MCF 10A (cell line): ENCODE results near the gene MAP3K10. TPM values are rescaled to one million over a fixed set of nuclear protein-coding genes. Genes with fewer than 3 reads are reported as not detected.
"Not testable (repeated sequence)": the region's sequence is repeated elsewhere in the genome, so short reads cannot be mapped to it uniquely, and the experiment has no call there.

ENCODE experiments used
- BruUV-seq: library from RNA; stranded (reverse); fragments of 400-500 nt; replicated peaks from 2 replicates; lab custom pipeline; 2021; lab: Mats Ljungman, UMichigan
- CTCF ChIA-PET: fragments of 300-600 bp; sonication (Branson Sonifier 250); formaldehyde crosslinking; extraction: SDS; loops from one replicate; lab custom pipeline; 2021; ENCODE audit warnings: antibody characterized with exemption, inconsistent platforms; lab: Yijun Ruan, JAX
- POLR2A ChIA-PET: fragments of 300-600, 350-650 bp; sonication (Branson Sonifier 250); formaldehyde crosslinking; extraction: SDS; loops from one replicate; lab custom pipeline; 2020; ENCODE audit warnings: antibody characterized with exemption, inconsistent platforms; lab: Yijun Ruan, JAX
- DNase-seq: peaks from one replicate; pipeline ENCODE4 v3.0.0-alpha.2; 2018; ENCODE audit not compliant: unreplicated experiment
- H3K27ac Mint-ChIP-seq: one replicate; pipeline ENCODE4 v1.8.0; 2022; ENCODE audit warnings: mild to moderate bottlenecking, low read depth, mixed read lengths; ENCODE audit not compliant: unreplicated experiment
- H3K27me3 Mint-ChIP-seq: one replicate; pipeline ENCODE4 v1.8.0; 2022; ENCODE audit warnings: mixed read lengths; ENCODE audit not compliant: insufficient read depth, unreplicated experiment
- H3K36me3 Mint-ChIP-seq: one replicate; pipeline ENCODE4 v1.8.0; 2022; ENCODE audit warnings: mild to moderate bottlenecking, moderate library complexity, mixed read lengths; ENCODE audit not compliant: insufficient read depth, unreplicated experiment
- H3K4me1 Mint-ChIP-seq: one replicate; pipeline ENCODE4 v1.8.0; 2022; ENCODE audit warnings: mixed read lengths; ENCODE audit not compliant: insufficient read depth, unreplicated experiment
- H3K4me3 Mint-ChIP-seq: one replicate; pipeline ENCODE4 v1.8.0; 2022; ENCODE audit warnings: mild to moderate bottlenecking, moderate library complexity, mixed read lengths; ENCODE audit not compliant: unreplicated experiment
- H3K9me3 Mint-ChIP-seq: one replicate; pipeline ENCODE4 v1.8.0; 2022; ENCODE audit warnings: mixed read lengths; ENCODE audit not compliant: unreplicated experiment
- intact Hi-C: fragments of 100-400 bp; cut with micrococcal nuclease; formaldehyde crosslinking; loops from 2 replicates; pipeline ENCODE4 v1.14.1; 2022
- total RNA-seq: library from RNA; stranded (reverse); gene quantifications from 2 replicates; pipeline ENCODE4 v1.2.3, GENCODE V29; 2022
- TF ChIP-seq, protein P1 (sequence below): fragments of 200-600 bp; IDR thresholded peaks from one replicate; pipeline ENCODE4 v1.8.0; 2022; ENCODE audit warnings: antibody characterized with exemption, mild to moderate bottlenecking; ENCODE audit not compliant: unreplicated experiment

The MAP3K10 gene
- total RNA-seq, 1 experiment from 2014 or later: 17.1 TPM

DNA sequence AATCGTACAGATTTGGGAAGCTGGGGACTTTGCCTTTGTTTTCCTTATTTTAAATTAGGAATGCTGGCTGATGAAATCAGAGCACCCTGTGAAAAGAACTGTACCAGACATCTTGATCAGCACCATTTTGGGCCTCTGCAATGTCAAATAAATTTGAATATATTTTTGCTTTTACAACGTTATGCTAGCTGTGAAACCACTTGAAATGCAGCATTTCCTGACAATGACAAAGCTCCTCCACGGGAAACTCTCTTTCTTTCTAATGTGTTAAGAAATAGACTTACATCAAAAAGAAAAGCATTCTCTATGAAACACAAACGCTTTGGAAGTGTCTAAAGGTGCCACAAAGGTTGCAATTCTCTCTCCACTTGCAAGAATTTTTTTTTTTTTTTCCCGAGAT lies 47.1 kb upstream of the MAP3K10 start:
- TF ChIP-seq, protein P1, sequence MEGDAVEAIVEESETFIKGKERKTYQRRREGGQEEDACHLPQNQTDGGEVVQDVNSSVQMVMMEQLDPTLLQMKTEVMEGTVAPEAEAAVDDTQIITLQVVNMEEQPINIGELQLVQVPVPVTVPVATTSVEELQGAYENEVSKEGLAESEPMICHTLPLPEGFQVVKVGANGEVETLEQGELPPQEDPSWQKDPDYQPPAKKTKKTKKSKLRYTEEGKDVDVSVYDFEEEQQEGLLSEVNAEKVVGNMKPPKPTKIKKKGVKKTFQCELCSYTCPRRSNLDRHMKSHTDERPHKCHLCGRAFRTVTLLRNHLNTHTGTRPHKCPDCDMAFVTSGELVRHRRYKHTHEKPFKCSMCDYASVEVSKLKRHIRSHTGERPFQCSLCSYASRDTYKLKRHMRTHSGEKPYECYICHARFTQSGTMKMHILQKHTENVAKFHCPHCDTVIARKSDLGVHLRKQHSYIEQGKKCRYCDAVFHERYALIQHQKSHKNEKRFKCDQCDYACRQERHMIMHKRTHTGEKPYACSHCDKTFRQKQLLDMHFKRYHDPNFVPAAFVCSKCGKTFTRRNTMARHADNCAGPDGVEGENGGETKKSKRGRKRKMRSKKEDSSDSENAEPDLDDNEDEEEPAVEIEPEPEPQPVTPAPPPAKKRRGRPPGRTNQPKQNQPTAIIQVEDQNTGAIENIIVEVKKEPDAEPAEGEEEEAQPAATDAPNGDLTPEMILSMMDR: no peak
- intact Hi-C loops: loop anchor here (10.0 kb wide), 2 partner anchors 381 to 491 kb away; no protein-coding TSS in a partner anchor
- Mint-ChIP-seq H3K36me3 (no peaks in the 10 kb centered on the region), H3K4me1 (peaks cover 8% of the 10 kb centered on the region), H3K27me3 (no peaks in the 10 kb centered on the region), H3K27ac (no peak overlapping the region), H3K9me3 (no peaks in the 10 kb centered on the region), H3K4me3 (no peak overlapping the region)
- ChIA-PET POLR2A (interaction anchor here (0.6 kb wide), 1 partner anchor 362 kb away, joined by 3 read pairs; no protein-coding TSS in a partner anchor), CTCF (interaction anchor here (0.7 to 1.8 kb wide), 4 partner anchors 16 to 407 kb away, joined by 3 to 5 read pairs (median 4); partner anchors contain the start of gene PSMC4)
- DNase-seq: no peak
- no TSS peak for BruUV-seq

DNA sequence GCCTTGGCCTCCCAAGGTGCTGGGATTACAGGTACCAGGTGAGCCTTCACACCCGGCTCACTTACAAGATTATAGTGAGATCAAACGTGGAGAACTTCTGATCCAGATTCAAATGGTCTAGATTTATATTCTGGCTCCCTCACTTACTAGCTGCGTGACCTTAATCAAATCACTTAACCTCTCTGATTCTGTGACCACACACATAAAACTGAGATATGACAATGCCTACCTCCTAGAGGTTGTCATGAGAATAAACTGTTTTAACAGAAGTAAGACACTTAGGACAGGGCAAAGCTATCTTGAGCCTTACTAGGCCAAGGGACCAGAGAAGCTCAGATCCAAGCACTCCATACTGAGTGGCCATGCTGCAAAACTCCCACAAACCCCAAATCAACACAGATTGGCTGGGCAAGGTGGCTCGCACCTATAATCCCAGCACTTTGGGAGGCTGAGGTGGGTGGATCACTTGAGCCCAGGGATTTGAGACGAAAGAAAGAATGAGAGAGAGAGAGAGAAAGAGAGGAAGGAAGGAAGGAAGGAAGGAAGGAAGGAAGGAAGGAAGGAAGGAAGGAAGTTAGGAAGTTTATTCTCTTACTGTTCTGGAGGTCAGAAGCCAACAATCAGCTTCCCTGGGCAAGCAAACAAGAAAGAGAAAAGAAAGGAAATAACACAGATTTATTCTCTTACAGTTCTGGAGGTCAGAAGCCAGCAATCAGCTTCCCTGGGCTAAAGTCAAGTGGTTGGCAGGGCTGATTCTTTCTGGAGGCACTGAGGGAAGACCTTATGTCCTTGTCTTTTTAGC lies 46.1 kb upstream of the MAP3K10 start:
- H3K4me3 Mint-ChIP-seq: no peak overlapping the region
- no peaks in the 10 kb centered on the region for H3K9me3 Mint-ChIP-seq
- BruUV-seq: no TSS peak
- TF ChIP-seq, protein P1: no peak
- ChIA-PET CTCF (interaction anchor here (0.5 to 1.8 kb wide), 4 partner anchors 9 to 633 kb away, joined by 3 to 5 read pairs (median 3); partner anchors contain the start of gene RAB4B), POLR2A (interaction anchor here (1.3 kb wide), 1 partner anchor 47 kb away, joined by 5 read pairs; no protein-coding TSS in a partner anchor)
- no peaks in the 10 kb centered on the region for H3K36me3 Mint-ChIP-seq
- H3K4me1 Mint-ChIP-seq: peaks cover 11% of the 10 kb centered on the region
- H3K27me3 Mint-ChIP-seq: no peaks in the 10 kb centered on the region
- DNase-seq: no peak
- intact Hi-C loops: loop anchor here (10.0 kb wide), 2 partner anchors 380 to 490 kb away; no protein-coding TSS in a partner anchor
- no peak overlapping the region for H3K27ac Mint-ChIP-seq

GRCh38 chr19:40145749-40146029 lies 45.5 kb upstream of the MAP3K10 start:
- BruUV-seq, H3K4me3 Mint-ChIP-seq, DNase-seq, H3K27ac Mint-ChIP-seq, H3K36me3 Mint-ChIP-seq, H3K27me3 Mint-ChIP-seq, H3K9me3 Mint-ChIP-seq: not testable (repeated sequence)
- CTCF ChIA-PET: interaction anchor here (0.5 to 1.8 kb wide), 3 partner anchors 9 to 632 kb away, joined by 3 to 5 read pairs (median 3); partner anchors contain the start of gene RAB4B
- peaks cover 16% of the 10 kb centered on the region for H3K4me1 Mint-ChIP-seq
- intact Hi-C loops: loop anchor here (10.0 kb wide), 2 partner anchors 379 to 489 kb away; no protein-coding TSS in a partner anchor
- POLR2A ChIA-PET: interaction anchor here (1.3 kb wide), 1 partner anchor 46 kb away, joined by 5 read pairs; no protein-coding TSS in a partner anchor

GRCh38 chr19:40147338-40147692 lies 43.9 kb upstream of the MAP3K10 start:
- ChIA-PET CTCF (interaction anchor here (0.5 to 1.3 kb wide), 7 partner anchors 11 to 516 kb away, joined by 3 to 5 read pairs (median 4); no protein-coding TSS in a partner anchor), POLR2A (interaction anchor here (0.6 to 1.2 kb wide), 5 partner anchors 13 to 1172 kb away, joined by 3 to 5 read pairs (median 3); no protein-coding TSS in a partner anchor)
- no TSS peak for BruUV-seq
- Mint-ChIP-seq H3K4me3 (no peak overlapping the region), H3K9me3 (no peaks in the 10 kb centered on the region), H3K4me1 (peaks cover 16% of the 10 kb centered on the region), H3K27me3 (no peaks in the 10 kb centered on the region), H3K36me3 (no peaks in the 10 kb centered on the region), H3K27ac (peak overlapping the region; percentile 88)
- TF ChIP-seq, protein P1: no peak
- intact Hi-C loops: loop anchor here (10.0 kb wide), 2 partner anchors 377 to 487 kb away; no protein-coding TSS in a partner anchor
- DNase-seq: no peak
